GM10847 (cell line): ENCODE measurements around the gene PDE6B.

Source experiments
- POLR2A ChIP-seq: IDR thresholded peaks from 2 replicates; pipeline ENCODE4 v1.6.1; 2011; ENCODE audit not compliant: insufficient read length; ENCODE audit errors: extremely low read depth

The PDE6B gene

DNA sequence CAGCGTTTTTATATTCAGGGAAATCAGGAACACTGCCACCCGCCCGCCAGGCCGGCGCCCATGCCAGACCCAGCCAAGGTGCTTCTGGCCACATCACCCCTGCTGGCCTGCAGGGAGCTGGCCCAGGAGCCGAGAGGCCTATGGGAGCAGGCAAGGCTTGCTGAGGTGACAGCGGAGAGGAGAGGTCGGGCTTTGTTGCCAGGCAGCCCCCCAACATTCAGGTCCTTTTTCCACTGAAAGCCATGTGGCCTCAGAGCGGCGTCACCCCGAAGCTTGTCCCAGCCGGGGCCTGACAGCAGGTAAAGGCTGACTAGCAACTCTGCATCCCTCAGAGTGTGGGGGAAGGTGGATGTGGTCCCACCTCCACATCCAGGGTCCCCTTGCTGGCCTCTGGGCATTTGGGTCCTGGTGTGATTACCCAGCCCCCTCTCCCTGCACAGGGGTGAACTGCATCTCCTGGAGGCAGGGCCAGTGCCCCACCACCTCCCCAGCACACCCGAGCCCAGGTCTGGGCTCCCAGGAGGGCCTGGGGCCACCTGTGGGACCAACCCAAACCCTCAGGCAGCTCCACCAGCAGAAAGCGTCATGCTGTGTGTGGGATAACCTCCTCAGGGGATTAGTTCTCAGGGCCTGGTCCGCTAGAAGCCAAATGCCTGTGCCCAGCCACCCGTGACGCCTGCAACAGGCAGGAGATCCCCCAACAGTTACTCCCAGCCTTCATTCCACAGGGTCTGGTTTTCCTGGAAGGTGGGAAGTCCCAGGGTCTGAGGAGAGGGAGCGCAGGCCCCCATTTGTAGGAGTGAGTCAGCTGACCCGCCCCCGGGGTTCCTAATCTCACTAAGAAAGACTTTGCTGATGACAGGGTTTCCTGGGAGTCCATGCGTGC, at the start of gene PDE6B:
Gene PDE6B (plus strand): TSS at position 869 of the 886 bp plus-strand sequence. CDS start 54 bp downstream, outside the sequence.
- TF ChIP-seq POLR2A = no peak

DNA sequence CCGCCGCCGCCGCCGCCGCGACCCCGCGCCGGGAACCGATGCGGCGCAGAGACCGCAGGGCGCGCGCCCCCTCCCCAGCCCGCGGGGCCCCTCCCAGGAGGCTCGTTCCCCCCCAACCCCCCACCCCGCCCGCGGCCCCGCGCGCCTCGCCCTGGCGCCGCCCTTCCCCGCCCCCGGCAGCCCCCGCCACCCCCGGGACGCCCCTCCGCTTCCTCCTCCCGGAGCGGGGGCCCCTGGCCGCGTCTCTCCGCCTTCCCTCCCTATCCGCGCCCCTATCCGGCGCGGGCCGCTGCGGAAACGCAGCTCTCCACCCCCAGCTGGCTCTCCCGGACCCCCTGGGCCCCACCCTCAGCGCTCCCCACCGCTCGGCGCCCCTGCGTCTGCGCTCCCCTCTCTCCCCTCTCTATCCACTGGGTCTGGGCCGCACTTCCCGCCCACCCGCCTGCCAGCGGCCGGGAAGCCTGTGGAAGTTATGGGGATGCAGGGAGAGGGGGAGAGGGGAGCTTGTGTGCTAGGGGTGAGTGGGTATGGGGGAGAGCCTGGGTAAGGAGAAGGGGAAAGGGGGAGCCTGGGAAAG, 49.0 kb upstream of the PDE6B start, which contains the start of gene TMEM271:
Gene TMEM271 (minus strand): TSS at position 51 of the 577 bp plus-strand sequence. CDS start 233 bp downstream, outside the sequence.
- no peak for TF ChIP-seq POLR2A

DNA sequence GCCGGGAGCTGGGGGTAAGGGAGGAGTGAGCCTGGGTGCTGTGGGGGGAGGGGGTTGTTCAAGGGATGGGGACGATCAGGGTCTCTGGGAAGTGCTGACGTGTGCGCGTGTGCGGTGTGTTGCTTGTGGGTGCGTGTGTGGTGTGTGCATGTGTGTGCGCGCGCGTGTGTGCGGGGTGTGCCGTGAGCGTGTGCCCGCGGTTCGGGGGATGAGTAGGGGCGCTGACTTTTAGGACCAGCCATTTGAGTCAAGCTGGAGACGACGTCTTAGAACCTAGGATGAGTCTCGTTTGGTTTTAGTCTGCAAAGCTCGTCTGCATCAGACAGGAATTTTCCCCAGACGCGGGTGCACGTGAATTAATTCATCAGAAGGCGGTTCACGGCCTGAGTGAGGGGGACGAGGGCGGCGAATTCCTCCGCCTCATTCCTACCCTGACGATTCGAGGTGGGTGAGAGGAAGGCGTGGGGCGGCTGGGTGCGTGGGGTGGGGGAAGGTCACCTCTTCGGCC, 48.3 kb upstream of the PDE6B start:
- TF ChIP-seq POLR2A = no peak

DNA sequence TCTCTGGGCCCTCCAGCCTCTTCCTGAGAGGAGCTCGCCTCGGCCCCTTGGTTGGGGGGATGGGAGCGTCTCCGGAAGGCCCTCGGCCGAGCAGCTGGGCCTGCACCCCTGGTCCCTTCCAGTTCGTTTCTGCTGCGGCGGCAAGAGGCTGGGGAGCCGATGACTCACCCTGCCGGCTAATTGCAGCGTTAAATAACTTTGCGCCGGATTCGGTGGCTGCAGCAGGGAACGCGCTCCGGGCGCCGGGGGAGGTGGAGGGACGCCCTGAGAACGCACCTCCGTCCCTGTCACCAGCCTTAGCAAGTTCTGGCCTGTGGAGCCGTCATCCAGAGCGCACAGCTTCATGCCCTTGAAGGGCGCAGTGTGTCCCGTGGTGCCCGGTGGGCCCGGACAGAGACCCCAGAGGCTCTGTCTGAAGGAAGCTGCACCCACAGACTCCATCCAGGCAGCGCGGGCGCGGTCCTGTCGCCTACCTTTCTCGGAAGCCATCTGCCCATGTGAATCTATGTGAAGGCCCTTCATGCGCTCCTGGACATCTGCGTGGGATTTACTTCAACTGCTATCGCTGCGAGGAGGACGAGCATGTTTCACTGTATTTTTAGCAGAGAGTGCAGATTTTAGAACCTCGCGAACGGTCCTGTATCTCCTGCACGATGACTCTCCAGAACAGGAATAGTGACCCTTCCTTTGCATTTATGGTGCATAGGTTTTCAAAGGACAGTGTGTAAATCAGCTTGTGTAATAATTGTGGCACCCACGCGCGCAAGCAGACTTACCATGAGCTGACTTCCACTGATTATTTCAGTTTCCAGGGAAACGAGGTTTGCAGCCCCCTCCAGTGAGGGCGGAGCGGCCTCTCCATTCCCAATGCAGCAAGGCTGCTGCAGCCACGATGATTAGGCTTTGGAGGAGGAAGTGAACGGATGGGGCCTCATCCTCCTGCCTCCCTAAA, 47.6 kb upstream of the PDE6B start:
- no peak for TF ChIP-seq POLR2A

DNA sequence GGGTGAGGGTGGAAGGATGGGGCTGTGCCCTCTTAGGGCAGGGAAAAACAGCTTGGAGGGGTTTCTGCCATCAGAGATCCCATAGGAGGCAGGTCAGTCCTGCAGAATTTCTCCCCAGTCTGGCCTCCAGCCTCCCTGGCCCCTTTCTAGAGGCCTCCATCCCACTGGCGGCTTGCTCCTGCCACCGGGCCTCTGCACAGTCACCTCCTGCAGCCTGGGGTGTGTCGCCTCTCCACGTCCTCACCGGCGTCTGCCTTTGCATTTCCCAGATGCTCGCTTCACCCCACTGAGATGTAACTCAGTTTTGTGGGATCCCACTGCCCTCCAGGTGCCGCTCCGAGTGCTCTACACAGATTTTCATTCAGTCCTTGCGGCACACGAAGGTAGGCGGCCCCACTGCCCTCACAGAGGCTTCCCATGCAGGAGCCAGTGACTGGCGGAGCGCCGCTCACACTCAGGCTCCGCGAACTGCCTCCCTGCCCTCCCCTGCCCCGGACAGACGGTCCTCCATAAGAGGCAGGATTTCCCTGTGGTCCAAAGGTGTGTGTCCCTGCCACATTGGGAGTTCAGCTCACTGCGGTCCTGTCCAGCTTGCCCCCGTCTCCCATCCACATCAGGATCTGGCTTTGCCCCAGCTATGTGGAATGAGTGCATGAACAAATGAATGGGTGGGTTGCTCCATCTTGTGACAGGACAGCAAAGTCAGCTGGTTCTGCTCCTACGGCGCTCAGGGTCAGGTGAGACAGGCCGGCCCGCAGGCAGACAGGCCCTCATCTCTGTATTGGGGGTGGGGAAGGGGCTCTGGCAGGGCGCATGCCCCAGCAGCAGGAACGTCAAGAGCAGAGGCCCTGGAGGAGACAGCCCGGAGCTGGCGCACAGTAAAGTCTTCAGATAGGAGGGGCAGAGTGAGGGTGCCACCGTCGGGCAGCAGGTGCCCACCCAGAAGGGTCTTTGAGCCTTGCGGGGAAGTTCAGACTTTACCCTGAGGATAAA, 46.6 kb upstream of the PDE6B start:
- no peak for TF ChIP-seq POLR2A

DNA sequence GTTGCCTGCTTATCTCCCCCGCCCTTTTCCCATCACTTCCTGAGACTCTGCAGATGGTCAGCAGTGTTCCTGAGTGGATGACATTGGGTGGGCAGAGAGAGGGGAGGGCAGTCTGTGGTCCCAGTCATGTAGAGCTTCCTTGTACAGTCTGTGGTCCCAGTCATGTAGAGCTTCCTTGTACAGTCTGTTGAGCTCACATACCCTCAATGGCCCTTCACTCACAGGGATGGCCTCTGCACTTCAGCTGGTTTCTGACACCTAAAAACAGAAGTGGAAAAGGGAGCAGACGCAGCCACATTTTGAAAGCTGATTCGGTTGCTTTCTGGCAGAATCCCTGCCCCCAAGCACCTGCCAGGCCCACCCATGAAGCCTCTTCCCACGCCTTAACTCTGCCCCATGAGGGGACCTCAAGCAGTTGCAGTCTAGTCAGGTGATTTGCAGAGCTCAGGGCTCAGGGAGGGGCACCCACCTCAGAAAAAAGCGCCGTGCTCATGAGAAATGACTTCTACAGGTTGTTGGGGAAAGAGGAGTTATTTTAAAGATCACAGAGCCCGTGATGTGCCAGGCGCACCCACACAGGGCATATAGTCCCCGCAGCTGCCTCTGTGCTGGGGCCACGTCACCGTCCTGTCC, 45.7 kb upstream of the PDE6B start:
- no peak for TF ChIP-seq POLR2A

DNA sequence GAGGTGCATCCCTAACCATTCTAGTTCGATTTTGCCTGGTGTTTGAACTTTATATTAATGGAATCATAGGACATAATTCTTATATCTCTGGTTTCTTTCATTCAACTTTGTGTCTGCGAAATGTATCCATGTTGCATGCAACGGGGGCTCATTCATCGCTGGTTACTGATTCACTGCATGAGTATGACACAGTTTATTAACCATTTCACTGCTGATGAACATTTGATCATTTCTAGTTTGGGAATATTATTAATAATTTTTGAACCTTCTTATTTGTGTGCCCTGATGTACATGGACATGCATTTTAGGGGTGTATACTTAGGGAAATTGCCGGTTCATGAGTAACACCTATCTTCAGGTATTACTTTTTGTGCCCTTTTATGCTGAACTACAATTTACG, 44.2 kb upstream of the PDE6B start:
- no peak for TF ChIP-seq POLR2A

DNA sequence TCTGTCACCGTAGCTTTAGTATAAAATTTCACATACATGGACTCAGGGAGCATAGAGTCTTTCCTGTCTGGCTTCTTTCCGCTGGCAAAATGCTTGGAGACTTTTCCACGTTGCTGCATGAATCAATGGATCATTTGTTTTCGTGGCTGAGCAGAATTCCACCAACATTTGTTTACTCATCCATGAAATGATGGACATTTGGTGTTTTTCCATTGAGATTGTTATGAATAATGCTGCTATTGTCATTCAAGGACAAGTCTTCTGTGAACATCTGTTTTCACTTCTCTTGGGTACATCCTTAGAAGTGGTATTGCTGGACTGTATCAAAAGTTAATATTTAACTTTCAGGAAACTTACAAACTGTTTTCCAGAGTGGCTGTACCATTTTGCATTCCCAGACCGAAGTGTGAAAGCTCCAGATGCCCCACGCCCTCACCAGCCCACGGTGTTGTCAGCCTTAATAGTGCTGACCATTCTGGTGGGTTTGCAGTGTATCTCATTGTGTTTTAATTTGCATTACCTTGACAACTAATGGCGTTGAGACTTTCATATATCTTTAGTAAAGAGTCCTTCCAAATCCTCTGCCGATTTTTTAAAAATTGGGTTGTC, 43.5 kb upstream of the PDE6B start:
- TF ChIP-seq POLR2A = no peak

DNA sequence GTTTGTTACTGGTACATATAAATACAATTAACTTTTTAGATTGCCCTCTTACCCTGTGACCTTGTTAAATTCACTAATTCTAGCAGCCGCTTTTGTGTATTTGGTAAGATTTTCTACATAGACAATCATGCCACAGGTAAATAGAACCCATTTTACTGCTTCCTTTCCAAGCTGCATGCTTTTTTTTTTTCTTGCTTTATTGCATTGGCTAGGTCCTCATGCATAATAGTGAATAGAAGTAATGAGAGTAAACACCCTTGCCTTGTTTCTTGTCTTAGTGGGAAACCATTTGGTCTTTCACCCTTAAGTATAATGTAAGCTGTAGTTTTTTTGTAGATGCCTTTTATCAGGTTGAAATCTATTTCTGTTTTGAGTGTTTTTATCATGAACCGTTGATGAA, 41.6 kb upstream of the PDE6B start:
- no peak for TF ChIP-seq POLR2A

DNA sequence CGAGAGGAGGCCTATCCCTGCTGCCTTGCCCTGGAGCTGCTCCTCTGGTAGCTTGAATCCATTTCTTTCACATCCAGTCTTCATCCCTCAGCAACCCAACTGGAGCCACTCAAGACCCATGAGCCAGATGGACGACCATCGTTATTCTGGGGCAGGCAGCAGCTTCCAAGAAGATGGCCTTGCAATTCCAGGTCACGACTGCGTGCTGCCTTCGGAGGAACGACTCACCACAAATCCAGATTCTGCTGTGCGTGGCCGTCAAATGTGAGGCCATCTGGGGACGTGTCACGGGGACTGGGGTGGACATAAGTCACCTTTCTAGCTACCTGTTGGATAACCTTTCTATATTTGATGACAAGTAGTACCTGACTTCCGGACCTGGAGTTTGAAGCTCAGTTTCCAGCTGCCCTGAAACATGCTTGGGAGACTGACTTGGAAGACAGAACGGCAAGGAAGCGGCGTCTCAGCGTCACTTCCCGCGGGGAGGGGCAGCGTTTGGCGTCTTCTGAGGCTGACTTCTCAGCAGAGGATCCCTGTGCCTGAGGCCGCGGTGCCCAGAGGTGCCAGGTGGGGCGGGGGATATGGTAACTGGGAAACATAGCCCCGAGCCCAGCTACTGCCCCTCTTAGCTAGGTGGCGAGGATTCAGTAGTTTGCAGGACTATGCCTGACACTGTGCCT, 37.6 kb upstream of the PDE6B start:
- no peak for TF ChIP-seq POLR2A

DNA sequence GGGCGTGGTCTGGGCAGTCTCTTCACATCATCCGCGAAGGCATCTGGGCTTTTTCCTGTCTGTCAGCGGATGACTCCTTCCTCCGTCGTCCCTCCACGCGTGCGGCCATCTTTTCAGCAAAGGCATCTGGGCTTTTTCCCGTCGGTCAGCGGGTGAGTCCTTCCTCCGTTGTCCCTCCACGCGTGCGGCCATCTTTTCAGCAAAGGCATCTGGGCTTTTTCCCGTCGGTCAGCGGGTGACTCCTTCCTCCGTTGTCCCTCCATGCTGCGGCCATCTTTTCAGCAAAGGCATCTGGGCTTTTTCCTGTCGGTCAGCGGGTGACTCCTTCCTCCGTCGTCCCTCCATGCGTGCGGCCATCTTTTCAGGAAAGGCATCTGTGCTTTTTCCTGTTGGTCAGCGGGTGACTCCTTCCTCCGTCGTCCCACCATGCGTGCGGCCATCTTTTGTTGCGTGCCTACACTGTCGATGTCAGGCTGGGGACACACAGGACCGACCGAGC, 37.0 kb upstream of the PDE6B start:
- no peak for TF ChIP-seq POLR2A

DNA sequence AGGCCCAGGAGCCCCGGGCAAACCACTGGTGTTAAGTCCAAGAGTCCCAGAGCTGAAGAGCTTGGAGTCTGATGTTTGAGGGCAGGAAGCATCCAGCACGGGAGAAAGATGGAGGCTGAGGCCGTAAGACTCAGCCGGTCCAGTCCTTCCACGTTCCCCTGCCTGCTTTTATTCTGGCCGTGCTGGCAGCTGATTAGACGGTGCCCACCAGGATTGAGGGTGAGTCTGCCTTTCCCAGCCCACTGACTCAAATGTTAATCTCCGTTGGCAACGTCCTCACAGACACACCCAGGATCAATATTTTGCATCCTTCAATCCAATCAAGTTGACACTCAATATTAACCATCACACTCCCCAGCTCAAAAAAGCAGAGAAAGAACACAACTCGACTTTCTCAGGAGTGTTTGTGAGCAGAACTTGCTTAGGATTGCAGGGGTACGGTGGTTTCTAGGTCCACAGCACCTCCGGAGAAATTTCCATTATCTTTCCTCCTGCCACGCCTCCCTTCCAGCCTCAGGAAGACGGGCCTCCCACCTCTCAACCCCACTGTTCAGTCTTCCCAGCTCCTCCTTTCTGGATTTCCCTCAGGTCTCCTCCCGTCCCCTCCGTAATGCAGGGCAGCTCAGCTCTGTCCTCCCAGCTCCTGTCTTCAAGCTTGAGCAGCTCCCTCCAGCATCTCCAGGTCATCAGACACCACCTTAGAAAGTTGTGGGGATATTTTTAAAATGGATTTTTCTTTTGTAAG, 36.0 kb upstream of the PDE6B start:
- TF ChIP-seq POLR2A = no peak
